Measurements from ENCODE around the gene LUM.

- TF ChIP-seq TAF1 (IDR thresholded peaks at IDR 0.05; ENCODE audit: borderline replicate concordance, low read depth, low read length) (no peak), POLR2A (IDR thresholded peaks at IDR 0.05; ENCODE audit: low read depth, low read length) (no peak)
Measured at GRCh38 chr12:91111366-91112325, at the start of gene LUM.
